ENCODE results near the gene VEPH1.

Gene VEPH1

DNA sequence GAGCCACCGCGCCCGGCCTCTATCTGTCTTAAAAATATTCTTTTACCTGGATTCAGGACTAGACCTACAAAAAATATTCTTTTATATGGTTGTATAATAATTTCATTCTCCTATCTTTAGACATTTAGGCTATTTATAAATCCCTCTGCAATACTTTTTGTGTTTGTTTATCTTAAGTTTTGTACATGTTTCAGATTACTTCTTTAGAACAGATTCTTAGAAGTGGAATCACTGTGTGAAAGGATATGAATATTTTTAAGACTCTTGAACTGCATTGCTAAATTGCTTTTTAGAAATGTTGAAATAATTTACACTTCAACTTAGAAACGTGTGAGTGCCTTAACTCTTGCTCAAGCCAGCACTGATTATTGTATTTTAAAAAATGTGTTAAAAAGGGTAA is 197.8 kb downstream of the VEPH1 start:
- Histone ChIP-seq H3K4me3 (ENCODE audit: low read length) (no peak overlapping the region), H3K4me1 (ENCODE audit: low read length) (no peaks in the 10 kb centered on the region), H3K27me3 (ENCODE audit: low read depth, low read length) (peaks cover 14% of the 10 kb centered on the region; the same call in 1 of the 2 replicates), H3K9ac (ENCODE audit: low read length) (no peak overlapping the region), H3K79me2 (ENCODE audit: low read length) (no peaks in the 10 kb centered on the region), H2AFZ (ENCODE audit: low read depth, low read length) (no peak overlapping the region), H3K4me2 (ENCODE audit: low read length) (no peak overlapping the region), H3K36me3 (replicated peaks; ENCODE audit: low read depth, low read length) (no peaks in the 10 kb centered on the region), H4K20me1 (ENCODE audit: insufficient read depth, low read length) (no peaks in the 10 kb centered on the region), H3K27ac (ENCODE audit: low read length) (no peak overlapping the region), H3K9me3 (ENCODE audit: insufficient read depth, low read length) (no peaks in the 10 kb centered on the region)
- no peak for TF ChIP-seq CTCF (IDR thresholded peaks at IDR 0.05; ENCODE audit: low read depth, low read length)

DNA sequence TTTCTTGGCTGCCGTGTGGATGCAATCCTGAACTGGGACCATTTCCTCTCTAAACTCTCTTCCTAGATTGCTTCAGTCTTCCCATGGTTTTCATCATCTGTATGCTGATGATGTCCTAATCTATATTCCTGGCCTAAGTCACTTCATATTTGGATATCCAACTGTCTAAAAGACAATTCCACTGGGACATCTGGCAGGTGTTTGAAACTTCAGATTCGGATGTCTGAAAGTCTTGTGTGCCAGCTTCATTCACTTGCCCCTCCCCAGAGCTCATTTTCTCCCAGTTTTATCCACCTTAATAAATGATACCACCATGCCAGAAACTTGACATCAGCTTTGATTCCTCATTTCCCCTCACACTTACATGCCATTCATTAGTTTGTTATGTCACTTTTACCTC is 201.5 kb downstream of the VEPH1 start:
- TF ChIP-seq EZH2phosphoT487 (IDR thresholded peaks at IDR 0.05; ENCODE audit: low read depth) (no peak), CTCF (IDR thresholded peaks at IDR 0.05; ENCODE audit: low read depth, low read length) (no peak)
- H3K27ac ChIP-seq (ENCODE audit: low read length) = no peak overlapping the region
- H3K9ac ChIP-seq (ENCODE audit: low read length) = no peak overlapping the region
- H3K36me3 ChIP-seq (replicated peaks; ENCODE audit: low read depth, low read length) = no peaks in the 10 kb centered on the region
- no peaks in the 10 kb centered on the region for H4K20me1 ChIP-seq (ENCODE audit: insufficient read depth, low read length)
- H3K27me3 ChIP-seq (ENCODE audit: low read depth, low read length) = 0 out of 2 replicates have a peak, but pooled peaks cover 5% of the 10 kb centered on the region
- no peaks in the 10 kb centered on the region for H3K79me2 ChIP-seq (ENCODE audit: low read length)
- no peak overlapping the region for H3K4me2 ChIP-seq (ENCODE audit: low read length)
- no peak overlapping the region for H2AFZ ChIP-seq (ENCODE audit: low read depth, low read length)
- no peaks in the 10 kb centered on the region for H3K4me1 ChIP-seq (ENCODE audit: low read length)
- no peak overlapping the region for H3K4me3 ChIP-seq (ENCODE audit: low read length)
- no peaks in the 10 kb centered on the region for H3K9me3 ChIP-seq (ENCODE audit: insufficient read depth, low read length)

DNA sequence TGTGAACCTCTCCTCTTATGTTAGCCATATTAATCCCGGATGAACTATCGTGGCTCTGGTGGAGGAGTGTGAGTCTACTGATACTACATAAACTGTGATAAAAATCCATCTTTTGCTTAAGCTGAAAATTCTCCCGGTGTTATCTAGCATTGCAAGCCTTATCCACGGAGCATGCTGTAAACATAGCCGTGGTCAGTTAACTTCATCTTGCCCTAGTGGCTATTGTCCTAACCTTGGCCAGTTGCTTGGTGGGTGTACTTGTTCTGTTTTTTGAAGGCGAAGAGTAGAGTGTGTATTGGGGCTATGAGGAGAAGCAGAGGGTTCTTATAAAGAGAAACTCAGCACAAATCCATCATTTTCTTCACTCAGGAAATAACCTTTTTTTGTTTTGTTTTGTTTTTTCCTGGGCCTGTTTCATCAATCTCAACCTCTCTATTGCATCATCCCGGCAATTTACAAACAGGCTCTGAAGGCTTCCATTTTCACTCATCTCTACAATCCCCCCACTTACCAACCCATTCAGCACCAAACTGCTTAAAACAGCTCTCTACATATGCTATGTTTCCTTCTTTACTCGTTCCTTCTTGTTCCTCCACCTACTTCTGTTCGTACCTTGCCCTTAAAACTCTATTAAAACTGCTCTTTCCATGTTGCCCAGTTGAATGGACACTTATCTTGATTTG is 202.1 kb downstream of the VEPH1 start:
- H3K4me2 ChIP-seq (ENCODE audit: low read length) = no peak overlapping the region
- H3K4me1 ChIP-seq (ENCODE audit: low read length) = no peaks in the 10 kb centered on the region
- no peaks in the 10 kb centered on the region for H3K9me3 ChIP-seq (ENCODE audit: insufficient read depth, low read length)
- no peak overlapping the region for H3K9ac ChIP-seq (ENCODE audit: low read length)
- H3K27me3 ChIP-seq (ENCODE audit: low read depth, low read length) = no peaks in the 10 kb centered on the region
- no peaks in the 10 kb centered on the region for H3K79me2 ChIP-seq (ENCODE audit: low read length)
- TF ChIP-seq CTCF (IDR thresholded peaks at IDR 0.05; ENCODE audit: low read depth, low read length) (no peak), EZH2phosphoT487 (IDR thresholded peaks at IDR 0.05; ENCODE audit: low read depth) (no peak)
- no peak overlapping the region for H2AFZ ChIP-seq (ENCODE audit: low read depth, low read length)
- no peaks in the 10 kb centered on the region for H4K20me1 ChIP-seq (ENCODE audit: insufficient read depth, low read length)
- H3K36me3 ChIP-seq (replicated peaks; ENCODE audit: low read depth, low read length) = no peaks in the 10 kb centered on the region
- H3K27ac ChIP-seq (ENCODE audit: low read length) = no peak overlapping the region
- H3K4me3 ChIP-seq (ENCODE audit: low read length) = no peak overlapping the region

GRCh38 chr3:157300094-157300493 is 203.1 kb downstream of the VEPH1 start:
- no peak overlapping the region for H3K4me3 ChIP-seq (ENCODE audit: low read length)
- no peaks in the 10 kb centered on the region for H3K9me3 ChIP-seq (ENCODE audit: insufficient read depth, low read length)
- no peaks in the 10 kb centered on the region for H4K20me1 ChIP-seq (ENCODE audit: insufficient read depth, low read length)
- no peaks in the 10 kb centered on the region for H3K27me3 ChIP-seq (ENCODE audit: low read depth, low read length)
- no peaks in the 10 kb centered on the region for H3K36me3 ChIP-seq (replicated peaks; ENCODE audit: low read depth, low read length)
- no peak overlapping the region for H2AFZ ChIP-seq (ENCODE audit: low read depth, low read length)
- no peaks in the 10 kb centered on the region for H3K4me1 ChIP-seq (ENCODE audit: low read length)
- H3K4me2 ChIP-seq (ENCODE audit: low read length) = no peak overlapping the region
- no peak for TF ChIP-seq EZH2phosphoT487 (IDR thresholded peaks at IDR 0.05; ENCODE audit: low read depth)
- no peak for TF ChIP-seq CTCF (IDR thresholded peaks at IDR 0.05; ENCODE audit: low read depth, low read length)
- H3K9ac ChIP-seq (ENCODE audit: low read length) = no peak overlapping the region
- no peaks in the 10 kb centered on the region for H3K79me2 ChIP-seq (ENCODE audit: low read length)
- no peak overlapping the region for H3K27ac ChIP-seq (ENCODE audit: low read length)
